ENCODE results near the gene ZYG11A. TPM values are rescaled to one million over a fixed set of nuclear protein-coding genes. Genes with fewer than 3 reads are reported as not detected.

ZYG11A gene
- total RNA-seq, 4 donors from 2014 or later = not detected

DNA sequence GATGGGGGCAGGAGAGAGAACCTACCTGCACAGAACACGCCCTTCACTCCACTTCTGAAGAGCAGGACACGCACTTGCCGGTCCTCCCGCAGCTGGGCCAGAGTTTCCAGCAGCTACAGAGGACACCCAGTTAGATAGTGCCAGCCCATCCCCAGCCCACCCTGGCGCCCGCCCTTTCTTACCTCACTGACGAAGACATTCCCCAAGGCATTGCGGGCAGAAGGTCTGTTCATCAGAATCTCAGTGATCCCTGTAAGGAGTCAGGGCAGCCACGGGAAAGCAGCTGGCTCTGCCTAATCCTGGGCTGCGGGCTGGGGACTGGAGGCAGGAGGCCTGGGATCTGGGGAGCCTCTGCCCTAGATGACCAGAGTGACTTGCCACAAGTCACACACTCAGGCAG, 69.0 kb downstream of the ZYG11A start:
- no peak for DNase-seq
- no peaks in the 10 kb centered on the region for H3K27me3 ChIP-seq
- TF ChIP-seq, protein P1, sequence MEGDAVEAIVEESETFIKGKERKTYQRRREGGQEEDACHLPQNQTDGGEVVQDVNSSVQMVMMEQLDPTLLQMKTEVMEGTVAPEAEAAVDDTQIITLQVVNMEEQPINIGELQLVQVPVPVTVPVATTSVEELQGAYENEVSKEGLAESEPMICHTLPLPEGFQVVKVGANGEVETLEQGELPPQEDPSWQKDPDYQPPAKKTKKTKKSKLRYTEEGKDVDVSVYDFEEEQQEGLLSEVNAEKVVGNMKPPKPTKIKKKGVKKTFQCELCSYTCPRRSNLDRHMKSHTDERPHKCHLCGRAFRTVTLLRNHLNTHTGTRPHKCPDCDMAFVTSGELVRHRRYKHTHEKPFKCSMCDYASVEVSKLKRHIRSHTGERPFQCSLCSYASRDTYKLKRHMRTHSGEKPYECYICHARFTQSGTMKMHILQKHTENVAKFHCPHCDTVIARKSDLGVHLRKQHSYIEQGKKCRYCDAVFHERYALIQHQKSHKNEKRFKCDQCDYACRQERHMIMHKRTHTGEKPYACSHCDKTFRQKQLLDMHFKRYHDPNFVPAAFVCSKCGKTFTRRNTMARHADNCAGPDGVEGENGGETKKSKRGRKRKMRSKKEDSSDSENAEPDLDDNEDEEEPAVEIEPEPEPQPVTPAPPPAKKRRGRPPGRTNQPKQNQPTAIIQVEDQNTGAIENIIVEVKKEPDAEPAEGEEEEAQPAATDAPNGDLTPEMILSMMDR (IDR thresholded peaks at IDR 0.05 in 4 of 5, conservative IDR thresholded peaks at IDR 0.05 in 1 of 5) = no peak
- no peak for TF ChIP-seq POLR2A (IDR thresholded peaks at IDR 0.05)
- intact Hi-C loops (cut with DNase I; ENCODE audit: low total_unique reads) = no loop called here
- H3K4me1 ChIP-seq = peaks cover 13% of the 10 kb centered on the region in 2 donors
- ATAC-seq = no peak
- no peaks in the 10 kb centered on the region for H3K9me3 ChIP-seq
- in situ Hi-C loops (cut with MboI; ENCODE audit: low sequenced_read_pairs in 4 of 4) = loop anchor here in 2 of 4 donors (25.0 kb wide), 1 partner anchor 276 kb away; the partner anchor contains the start of gene CPT2 (in 2 of the 2)
- peaks cover 0 to 10% of the 10 kb centered on the region in 2 donors for H3K36me3 ChIP-seq
- H3K4me3 ChIP-seq = no peak overlapping the region
- no peak overlapping the region for H3K27ac ChIP-seq

DNA sequence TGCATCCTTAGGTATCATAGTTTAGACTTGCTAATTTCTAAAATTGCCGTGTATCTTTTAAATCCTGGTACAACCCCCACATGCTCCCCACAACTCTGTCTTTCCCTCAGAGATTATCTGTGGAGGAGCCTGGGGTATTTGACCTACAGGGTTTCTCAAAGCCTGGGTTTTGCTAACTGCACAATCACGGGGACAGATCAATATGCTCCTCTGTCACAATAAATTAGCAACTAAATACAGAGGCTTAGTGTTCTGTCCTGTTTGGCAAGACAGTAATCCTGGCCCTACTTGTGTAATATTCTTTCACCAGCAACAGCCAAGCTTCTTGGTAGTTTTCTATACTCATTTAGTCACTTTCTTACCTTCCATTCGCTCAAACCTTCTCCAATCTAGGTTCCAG, 70.5 kb downstream of the ZYG11A start:
- DNase-seq = no peak

DNA sequence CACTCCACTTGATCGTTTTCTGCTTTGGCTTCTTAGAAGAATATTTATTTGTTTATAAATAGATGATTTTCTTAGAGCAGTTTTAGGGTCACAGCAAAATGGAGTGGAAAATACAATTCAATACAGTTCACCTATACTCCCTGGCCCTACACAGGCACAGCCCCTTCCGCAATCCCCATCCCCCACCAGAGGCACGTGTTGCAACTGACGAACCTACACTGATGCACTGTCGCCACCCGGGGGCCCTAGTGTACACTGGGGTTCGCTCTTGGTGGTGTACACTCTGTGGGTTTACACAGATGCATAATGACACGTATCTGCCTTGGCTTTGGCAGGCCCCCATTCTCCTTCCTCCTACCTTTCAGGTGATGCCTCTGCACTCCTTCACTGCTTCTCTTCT, 71.0 kb downstream of the ZYG11A start:
- H3K27ac ChIP-seq = no peak overlapping the region
- H3K4me1 ChIP-seq = peaks cover 24 to 26% of the 10 kb centered on the region in 2 donors
- no peaks in the 10 kb centered on the region for H3K27me3 ChIP-seq
- in situ Hi-C loops (cut with MboI; ENCODE audit: low sequenced_read_pairs in 4 of 4) = loop anchor here in 2 of 4 donors (25.0 kb wide), 1 partner anchor 274 kb away; the partner anchor contains the start of gene CPT2 (in 2 of the 2)
- H3K9me3 ChIP-seq = no peaks in the 10 kb centered on the region
- intact Hi-C loops (cut with DNase I; ENCODE audit: low total_unique reads) = no loop called here
- TF ChIP-seq, protein P1 (IDR thresholded peaks at IDR 0.05 in 4 of 5, conservative IDR thresholded peaks at IDR 0.05 in 1 of 5) = no peak
- TF ChIP-seq POLR2A (IDR thresholded peaks at IDR 0.05) = no peak
- no peaks in the 10 kb centered on the region for H3K36me3 ChIP-seq
- ATAC-seq (no peak), DNase-seq (no peak)
- H3K4me3 ChIP-seq = no peak overlapping the region

More for the DNA sequence above, 70.5 kb downstream of the ZYG11A start:
- Histone ChIP-seq H3K9me3 (no peaks in the 10 kb centered on the region), H3K27me3 (no peaks in the 10 kb centered on the region), H3K36me3 (peaks cover 0 to 2% of the 10 kb centered on the region in 2 donors), H3K27ac (no peak overlapping the region), H3K4me3 (no peak overlapping the region), H3K4me1 (peaks cover 24 to 26% of the 10 kb centered on the region in 2 donors)
- no peak for ATAC-seq
- intact Hi-C loops (cut with DNase I; ENCODE audit: low total_unique reads) = no loop called here
- no peak for TF ChIP-seq POLR2A (IDR thresholded peaks at IDR 0.05)
- TF ChIP-seq, protein P1 (IDR thresholded peaks at IDR 0.05 in 4 of 5, conservative IDR thresholded peaks at IDR 0.05 in 1 of 5) = no peak
- in situ Hi-C loops (cut with MboI; ENCODE audit: low sequenced_read_pairs in 4 of 4) = loop anchor here in 2 of 4 donors (25.0 kb wide), 1 partner anchor 274 kb away; the partner anchor contains the start of gene CPT2 (in 2 of the 2)

GRCh38 chr1:52914463-52914862, 71.9 kb downstream of the ZYG11A start:
- no peak for ATAC-seq
- TF ChIP-seq, protein P1 (IDR thresholded peaks at IDR 0.05 in 4 of 5, conservative IDR thresholded peaks at IDR 0.05 in 1 of 5) = no peak
- Histone ChIP-seq H3K9me3 (no peaks in the 10 kb centered on the region), H3K4me3 (no peak overlapping the region), H3K36me3 (no peaks in the 10 kb centered on the region), H3K4me1 (peaks cover 24 to 26% of the 10 kb centered on the region in 2 donors), H3K27ac (peak overlapping the region in 3 of 4 donors; percentile 37 to 73 (median 66)), H3K27me3 (no peaks in the 10 kb centered on the region)
- intact Hi-C loops (cut with DNase I; ENCODE audit: low total_unique reads) (no loop called here), in situ Hi-C loops (cut with MboI; ENCODE audit: low sequenced_read_pairs in 4 of 4) (loop anchor here in 2 of 4 donors (25.0 kb wide), 1 partner anchor 273 kb away; the partner anchor contains the start of gene CPT2 (in 2 of the 2))
- DNase-seq = no peak
